HG03095 (cell line): ENCODE results near the gene NFATC4.
"Not testable (repeated sequence)": the region's sequence is repeated elsewhere in the genome, so short reads cannot be mapped to it uniquely, and the experiment has no call there.

Source experiments
- ATAC-seq: cut with Tn5 transposase; IDR thresholded peaks from one replicate; pipeline ENCODE4 v1.9.1; 2021; ENCODE audit warnings: moderate library complexity; ENCODE audit not compliant: unreplicated experiment

Gene NFATC4

GRCh38 chr14:24387579-24387978, 19.6 kb downstream of the NFATC4 start:
- ATAC-seq: not testable (repeated sequence)

DNA sequence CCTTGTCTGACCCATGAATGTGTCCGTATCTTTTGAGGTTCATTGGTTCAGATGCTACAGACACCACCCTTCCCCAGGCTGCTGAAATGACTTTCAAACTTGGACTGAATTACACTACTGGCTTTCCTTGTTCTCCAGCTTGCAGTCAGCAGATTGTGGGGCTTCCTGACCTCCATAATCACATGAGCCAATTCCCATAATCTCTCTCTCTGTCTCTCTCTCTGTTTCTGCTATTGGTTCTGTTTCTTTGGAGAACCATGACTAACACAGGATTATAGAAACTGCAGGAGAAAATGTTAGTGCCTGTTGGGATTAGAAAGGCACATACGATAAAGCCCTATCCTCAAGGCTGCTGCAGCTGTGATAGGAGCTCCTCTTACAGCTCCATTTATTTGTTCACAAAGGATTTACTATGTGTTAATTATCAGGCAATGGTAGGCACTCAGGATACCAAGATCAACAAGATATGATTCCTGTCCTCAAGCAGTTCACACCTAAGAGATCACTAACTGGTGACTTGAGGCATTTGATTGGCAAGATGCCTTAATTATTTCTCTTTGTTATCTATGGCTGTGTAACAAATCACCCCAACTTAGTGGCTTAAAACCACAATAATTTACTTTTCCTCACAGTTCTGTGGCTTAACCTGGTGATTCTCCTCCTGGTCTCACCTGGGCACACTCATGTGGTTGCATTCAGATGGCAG, 20.6 kb downstream of the NFATC4 start:
- no peak for ATAC-seq

DNA sequence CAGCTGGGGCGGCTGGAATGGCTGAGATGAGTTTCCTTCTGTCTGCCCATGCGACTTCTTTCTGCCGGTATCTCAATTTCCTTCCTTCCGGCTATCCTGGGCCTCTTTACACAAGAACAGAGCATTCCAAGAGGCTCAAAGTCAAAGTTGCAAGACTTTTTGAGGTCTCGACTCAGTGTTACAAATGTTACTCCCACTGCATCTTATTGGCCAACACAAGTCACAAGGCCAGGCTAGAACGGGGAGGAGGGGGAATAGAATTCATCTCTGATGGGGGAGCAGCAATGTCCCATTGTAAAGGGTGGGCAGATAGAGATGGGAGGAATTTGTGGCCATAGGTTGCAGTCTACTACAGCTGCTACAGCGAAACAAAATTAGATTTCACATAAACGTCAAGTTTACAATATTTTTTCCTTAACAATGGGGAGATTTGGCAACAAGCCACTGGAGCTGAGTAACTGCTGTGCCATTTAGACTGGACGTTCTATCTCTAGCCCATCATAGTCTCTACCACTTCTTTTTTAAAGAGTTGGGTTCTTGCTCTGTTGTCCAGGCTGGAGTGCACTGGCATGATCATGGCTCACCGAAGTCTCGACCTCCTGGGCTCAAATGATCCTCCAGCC, 21.4 kb downstream of the NFATC4 start:
- no peak for ATAC-seq

DNA sequence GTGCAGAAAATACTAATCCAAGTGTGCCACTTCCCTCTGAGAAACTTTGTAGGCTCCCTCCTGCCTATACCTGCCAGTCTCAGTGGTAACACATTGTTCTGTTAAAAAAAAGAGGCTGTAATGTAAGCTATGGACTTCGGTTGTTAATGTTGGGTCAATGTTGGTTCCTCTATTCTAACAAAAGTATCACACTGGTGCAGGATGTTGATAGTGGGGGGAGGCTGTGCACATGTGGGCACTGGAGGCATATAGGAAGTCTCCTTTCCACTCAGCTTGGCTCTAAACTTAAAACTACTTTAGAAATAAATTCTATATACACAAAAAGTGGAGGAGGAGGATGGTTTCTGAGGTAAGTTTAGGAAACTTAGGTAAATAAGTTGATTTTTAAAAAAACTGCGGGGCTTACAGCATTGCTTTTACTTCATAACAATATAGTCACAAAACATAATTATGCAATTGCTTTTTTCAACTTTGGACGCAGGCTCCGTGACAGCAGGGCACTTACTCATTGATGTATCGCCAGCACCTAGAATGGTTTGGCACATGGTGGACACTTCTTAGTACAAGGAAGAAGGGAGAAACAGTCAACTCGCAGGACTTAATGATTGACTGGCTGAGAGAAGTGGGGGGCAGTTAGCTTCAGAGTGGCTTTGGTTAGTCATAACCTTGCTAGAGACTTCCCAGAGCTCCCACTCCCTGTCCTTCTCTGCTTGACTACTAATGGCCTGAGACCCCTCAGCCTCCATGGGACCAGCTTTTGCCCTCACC, 22.9 kb downstream of the NFATC4 start:
- no peak for ATAC-seq

GRCh38 chr14:24392325-24393091, 24.5 kb downstream of the NFATC4 start:
- ATAC-seq: no peak

- no peak for ATAC-seq
Observed at GRCh38 chr14:24394275-24394674, 26.3 kb downstream of the NFATC4 start.

DNA sequence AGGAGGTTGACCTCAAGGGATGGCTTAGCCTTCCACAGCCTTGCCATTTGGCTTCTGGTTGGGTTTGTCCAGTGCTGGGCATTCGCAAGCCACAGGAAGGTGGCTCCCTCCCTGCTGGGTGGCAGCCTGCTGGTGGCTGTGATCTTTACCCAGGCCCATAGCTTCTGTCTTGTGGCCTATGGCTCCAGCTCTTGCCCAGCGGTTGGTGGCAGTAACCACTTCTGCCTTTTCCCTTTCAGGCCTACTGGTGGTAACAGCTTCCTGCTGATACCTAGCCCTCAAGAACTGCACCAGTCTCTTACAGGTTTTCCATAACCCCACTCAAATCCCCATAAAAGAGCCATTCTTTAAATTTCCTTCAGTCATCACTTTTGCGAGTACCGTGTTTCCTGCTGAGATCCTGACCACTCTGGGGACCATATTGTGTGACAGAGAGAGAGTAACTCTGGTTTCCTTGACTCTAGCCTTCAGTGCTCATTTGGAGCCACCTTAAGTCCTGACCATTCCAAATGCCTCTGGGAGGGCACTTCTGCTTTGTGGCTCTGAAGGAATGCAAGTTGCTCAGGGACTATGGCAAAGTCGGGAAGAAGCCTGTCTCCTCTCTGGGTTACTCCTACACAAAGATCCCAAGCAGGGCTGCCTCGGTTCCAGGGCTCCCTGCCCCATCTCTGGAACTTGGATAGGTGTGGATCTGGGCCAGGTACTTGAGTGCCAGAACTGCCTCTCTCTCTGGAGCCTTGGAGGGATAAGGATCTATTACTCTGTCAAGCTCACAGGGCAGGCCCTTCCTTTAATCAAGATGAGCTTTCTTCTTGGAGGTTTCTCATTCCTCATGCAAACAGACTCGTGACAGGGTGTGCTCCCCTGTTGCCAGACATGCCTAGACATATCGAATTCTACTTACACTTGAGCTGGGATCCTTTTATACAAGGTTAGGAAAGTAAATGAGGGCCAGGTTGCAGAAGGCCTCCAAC, 27.9 kb downstream of the NFATC4 start:
- ATAC-seq: no peak

DNA sequence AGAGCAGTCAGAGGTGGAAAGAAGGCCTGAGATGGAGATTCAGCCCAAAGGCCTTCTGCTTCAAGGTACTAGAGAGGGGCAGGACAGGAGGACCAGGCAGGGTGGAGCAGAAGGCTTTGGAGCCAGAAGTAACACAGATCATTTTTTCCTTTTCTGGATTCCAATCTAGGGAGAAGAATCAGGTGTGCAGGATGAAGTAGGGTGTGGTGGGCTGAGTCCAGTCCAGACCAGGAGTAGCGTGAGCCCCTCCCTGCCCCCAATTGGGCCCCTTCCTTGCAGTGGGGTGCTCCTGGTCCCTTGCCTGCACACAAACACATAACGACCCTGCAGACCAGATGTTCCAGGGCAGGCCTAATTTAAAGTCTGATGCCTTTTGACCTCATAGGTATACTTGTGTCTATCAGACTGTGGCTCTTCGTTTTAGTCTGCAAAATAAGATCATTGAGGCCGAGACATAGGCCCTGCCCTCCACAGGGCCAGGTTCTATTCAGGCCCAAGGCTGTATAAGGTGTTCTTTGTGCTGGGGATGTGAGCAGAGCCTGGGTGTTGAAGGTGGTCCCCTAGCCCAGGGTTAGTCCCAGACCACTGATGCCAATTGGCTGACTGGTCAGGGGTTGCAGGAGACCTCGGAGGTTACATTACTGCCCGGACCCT, 29.8 kb downstream of the NFATC4 start:
- no peak for ATAC-seq

DNA sequence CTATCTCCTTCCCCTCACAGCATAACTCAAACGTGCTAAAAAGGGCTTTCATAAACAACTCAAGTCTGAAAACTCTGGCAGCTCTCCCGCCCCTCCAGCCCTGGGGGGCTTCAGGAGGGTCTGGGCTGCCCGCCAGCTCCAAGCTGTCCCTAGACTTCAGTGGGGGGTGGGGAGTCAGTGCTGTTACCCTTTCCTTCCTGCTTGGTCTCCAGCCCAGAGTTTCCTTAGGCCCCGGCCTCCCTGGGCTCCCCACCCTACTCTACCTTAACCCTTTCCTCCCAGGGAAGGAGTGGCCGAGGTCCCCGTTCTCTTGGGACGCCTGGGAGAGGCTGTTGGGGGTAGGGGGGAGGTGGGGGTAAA, 30.3 kb downstream of the NFATC4 start:
- ATAC-seq: no peak

- no peak for ATAC-seq
Observed at GRCh38 chr14:24398653-24399446, 30.9 kb downstream of the NFATC4 start, which contains the start of gene NYNRIN. Gene NYNRIN, plus strand, starts transcription at chr14:24399003. Its CDS starts 244 bp downstream, at chr14:24399247.

DNA sequence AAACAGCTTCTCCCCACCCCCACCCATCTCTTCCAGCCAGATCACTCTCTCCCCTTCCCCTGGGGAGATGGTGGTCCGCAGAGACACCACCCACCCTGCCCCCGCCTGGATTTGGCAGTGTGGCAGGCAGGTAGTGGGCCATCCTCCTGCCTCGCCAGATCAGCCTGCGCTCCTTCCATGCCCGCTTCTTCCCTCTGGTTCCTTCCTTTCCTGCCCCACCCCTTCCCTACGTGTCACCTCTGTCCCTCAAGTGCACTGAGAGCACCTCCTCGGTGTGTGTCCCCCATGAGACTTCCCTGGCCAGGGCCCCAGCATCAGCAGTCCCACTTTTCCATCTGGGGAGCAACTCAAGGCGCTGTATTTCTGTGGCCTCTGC, 31.5 kb downstream of the NFATC4 start:
- ATAC-seq: no peak

DNA sequence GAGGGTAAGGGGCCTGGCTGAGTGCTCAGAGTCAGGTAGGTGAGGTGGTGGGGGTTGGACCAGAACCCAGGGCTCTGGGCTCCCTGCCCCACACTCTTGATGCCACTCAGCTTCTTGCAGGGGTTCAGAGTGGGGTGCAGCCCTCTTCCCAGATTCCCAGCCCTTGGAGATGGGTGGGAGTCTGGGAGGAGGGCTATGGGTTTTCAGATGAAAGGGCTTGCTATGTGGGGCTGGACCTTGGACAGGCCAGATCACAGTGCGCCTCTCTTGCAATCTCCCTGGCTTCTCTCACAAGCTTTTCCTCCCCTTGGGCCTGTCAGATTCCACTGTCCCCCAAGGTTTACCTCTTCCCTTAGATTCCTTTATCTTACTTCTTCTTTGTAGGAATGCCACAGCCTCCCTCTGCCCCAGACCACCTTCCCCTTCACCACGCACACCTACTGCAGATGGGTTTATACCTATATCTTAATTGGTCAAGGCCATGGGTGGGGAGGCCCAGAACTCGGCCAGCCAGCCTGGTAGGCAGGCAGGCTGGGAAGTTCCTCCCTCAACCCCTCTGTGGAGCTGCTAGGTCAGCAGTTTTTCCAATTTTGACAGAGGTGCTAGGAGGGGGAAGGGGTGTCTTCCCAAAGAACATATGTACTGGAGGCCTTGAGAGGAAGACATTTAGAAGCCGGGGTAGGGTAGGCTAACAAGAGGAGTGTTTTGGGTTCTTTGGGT, 32.2 kb downstream of the NFATC4 start:
- no peak for ATAC-seq

DNA sequence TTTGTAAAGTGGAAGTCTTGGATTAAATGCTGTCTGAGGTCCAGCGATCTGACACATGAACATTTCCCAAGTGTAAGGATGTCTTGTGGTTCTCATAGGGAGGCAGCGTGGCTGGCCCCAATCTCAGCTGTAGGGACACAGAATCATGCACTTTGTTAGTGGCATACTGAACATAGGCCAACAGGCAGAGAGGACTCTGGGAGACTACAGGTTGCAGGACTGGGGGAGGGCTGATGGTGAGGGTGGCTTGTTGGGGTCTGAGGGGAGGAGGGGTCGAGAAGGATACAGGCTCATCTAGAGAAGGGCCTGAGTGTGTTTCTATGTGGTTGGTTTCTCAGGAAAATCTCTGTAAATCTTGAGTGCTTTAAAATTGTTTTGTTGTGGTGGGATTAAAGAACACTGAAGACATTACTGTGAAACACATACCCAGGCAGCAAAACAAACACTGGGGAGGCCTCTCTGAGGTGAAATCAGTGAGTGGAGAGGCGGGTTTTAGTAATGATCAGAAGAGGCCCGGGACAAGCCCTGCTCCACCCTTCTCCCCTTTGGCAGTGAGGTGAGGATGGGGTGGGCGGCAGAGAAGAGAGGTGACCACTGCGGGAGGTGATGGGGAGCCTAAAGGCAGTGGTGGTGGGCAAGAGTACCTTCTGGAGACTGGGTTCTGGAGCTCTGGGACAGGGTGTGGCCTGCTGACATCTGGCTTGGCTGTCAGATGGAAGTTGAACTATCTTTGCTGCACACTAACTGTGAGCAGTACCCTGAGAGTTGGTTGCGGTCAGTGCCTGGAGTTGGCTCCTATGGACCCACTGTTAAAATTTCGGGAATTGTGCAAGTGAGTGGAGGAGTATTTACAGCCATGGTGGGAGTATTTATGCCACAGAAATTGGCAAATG, 34.1 kb downstream of the NFATC4 start:
- no peak for ATAC-seq

GRCh38 chr14:24403294-24403998, 35.5 kb downstream of the NFATC4 start:
- ATAC-seq: no peak

DNA sequence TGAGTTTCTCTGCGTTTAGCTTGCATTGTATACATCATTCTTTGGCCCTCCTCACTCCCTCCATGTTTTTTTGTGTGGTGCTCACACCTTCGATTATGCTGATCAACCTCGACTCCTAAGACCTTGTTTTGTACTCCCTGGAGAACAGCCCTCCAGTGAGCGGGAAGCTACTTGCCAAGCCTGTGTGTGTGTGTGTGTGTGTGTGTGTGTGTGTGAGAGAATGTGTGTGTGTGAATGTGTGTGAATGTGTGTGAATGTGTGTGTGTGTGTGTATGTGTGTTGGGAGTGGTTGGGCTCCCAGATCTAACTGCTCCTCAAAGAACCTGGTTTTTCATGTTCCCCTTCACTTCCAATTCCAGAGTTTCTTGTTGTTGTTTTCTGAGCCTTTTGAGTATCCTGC, 36.8 kb downstream of the NFATC4 start:
- no peak for ATAC-seq

- ATAC-seq: no peak
Observed at GRCh38 chr14:24406416-24406815, 38.4 kb downstream of the NFATC4 start.
